HS-5 (cell line): ENCODE results near the gene KCTD19.

Experiments used
- DNase-seq: peaks from one replicate; pipeline ENCODE4 v3.0.0-alpha.2; 2012; ENCODE audit warnings: low read depth

KCTD19 gene

GRCh38 chr16:67258161-67258835, 68.2 kb downstream of the KCTD19 start:
- DNase-seq, result no peak

- no peak for DNase-seq
These were observed 68.9 kb downstream of the KCTD19 start for GRCh38 chr16:67257486-67258160.

GRCh38 chr16:67256701-67257230, 69.8 kb downstream of the KCTD19 start:
- no peak for DNase-seq

GRCh38 chr16:67255553-67256221, 70.9 kb downstream of the KCTD19 start:
- DNase-seq, result no peak

GRCh38 chr16:67254801-67255552, 71.6 kb downstream of the KCTD19 start:
- DNase-seq, result no peak

GRCh38 chr16:67252609-67253497, 73.7 kb downstream of the KCTD19 start:
- no peak for DNase-seq

- DNase-seq, result no peak
These were observed 76.6 kb downstream of the KCTD19 start for GRCh38 chr16:67250045-67250327.

- no peak for DNase-seq
These were observed 77.1 kb downstream of the KCTD19 start for GRCh38 chr16:67249178-67250044.

GRCh38 chr16:67248401-67249177, 78.0 kb downstream of the KCTD19 start, which contains the start of gene SLC9A5:
Gene SLC9A5, plus strand, starts transcription at chr16:67248979. Its CDS starts 36 bp downstream, at chr16:67249015.
- DNase-seq, result no peak

- DNase-seq, result no peak
These were observed 78.5 kb downstream of the KCTD19 start for GRCh38 chr16:67248073-67248400.

GRCh38 chr16:67247192-67248072, 79.1 kb downstream of the KCTD19 start, which contains the start of gene FHOD1:
Gene FHOD1, minus strand, starts transcription at chr16:67247481. Its CDS starts 71 bp downstream, at chr16:67247410.
- DNase-seq, result peak; percentile 80

- no peak for DNase-seq
These were observed 79.8 kb downstream of the KCTD19 start for GRCh38 chr16:67246756-67247191.

GRCh38 chr16:67246081-67246755, 80.3 kb downstream of the KCTD19 start:
- no peak for DNase-seq

- no peak for DNase-seq
These were observed 80.9 kb downstream of the KCTD19 start for GRCh38 chr16:67245674-67246080.

- no peak for DNase-seq
These were observed 81.4 kb downstream of the KCTD19 start for GRCh38 chr16:67245186-67245585.

GRCh38 chr16:67244387-67245185, 82.0 kb downstream of the KCTD19 start:
- peak; percentile 88 for DNase-seq

GRCh38 chr16:67243481-67243880, 83.1 kb downstream of the KCTD19 start:
- DNase-seq, result no peak
